Right forelimb (tissue), 1 donor: Measurements from ENCODE around the gene GABRB3.

Source experiments
- DNase-seq: peaks from one replicate; pipeline ENCODE4 v3.0.0-alpha.2; 2018

The GABRB3 gene

DNA sequence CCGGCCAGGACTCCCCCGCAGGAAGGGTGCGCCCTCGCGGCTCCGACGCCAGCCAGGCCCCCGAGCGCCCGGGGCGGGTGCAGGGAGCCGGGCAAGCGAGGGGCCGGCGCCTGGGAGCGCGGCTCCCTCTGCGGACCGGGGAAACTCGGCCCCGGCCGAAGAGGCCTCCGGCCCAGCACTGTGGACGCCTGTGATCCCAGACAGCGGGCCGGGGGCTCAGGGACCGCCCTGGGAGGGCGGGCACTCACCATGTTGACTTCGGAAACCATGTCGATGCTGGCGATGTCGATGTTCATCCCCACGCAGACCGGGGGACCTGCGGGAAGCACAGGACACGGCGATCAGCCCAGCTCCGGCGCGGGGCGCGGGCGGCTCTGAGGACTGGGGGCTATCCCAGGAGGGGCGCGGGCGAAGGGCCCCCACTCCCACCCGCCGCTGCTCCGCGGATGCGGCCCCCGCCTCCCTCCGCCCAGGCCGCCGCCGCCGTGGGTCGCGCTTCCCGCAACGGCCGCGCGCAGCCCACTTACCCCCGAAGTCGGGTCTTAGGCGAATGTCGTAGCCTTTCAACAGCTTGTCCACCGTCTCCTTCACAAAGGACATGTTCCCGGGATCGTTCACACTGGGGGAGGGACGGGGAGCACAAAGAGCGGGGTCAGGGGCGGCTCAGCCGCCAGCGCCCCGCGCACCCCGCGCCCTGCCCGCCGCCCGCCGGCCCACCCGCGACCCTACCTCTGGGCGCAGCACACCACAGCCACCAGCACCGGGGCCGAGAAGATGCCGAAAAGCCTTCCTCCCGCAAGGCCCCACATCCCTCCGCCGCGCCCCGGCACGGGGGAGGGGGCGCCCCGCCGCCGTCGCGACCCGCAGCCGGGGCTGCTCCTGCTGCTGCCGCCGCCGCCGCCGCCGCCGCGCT lies at the start of gene GABRB3:
GABRB3 (minus strand) TSS at position 913 of the 913 bp plus-strand sequence.
- no peak for DNase-seq

GRCh38 chr15:26807517-26808427 lies 34.9 kb upstream of the GABRB3 start:
- DNase-seq, result no peak

DNA sequence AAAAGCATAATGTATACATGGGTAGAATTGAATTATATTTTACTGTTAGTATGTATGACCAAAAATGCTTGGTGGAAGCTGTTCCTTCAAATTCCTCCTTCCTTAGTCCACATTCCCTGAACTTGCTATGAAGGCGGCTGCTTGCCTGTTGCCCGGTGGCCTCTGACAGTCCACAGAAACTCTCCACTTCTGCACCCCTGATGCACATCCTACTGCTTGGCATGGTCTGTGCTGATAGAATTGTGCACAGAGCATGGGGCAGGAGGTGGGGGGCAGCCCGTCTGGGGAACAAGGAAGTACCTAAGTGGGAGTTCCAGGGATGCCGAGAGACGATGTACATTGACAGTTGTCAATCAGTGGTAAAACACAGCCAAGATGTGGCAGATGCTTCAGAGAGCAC lies 33.7 kb upstream of the GABRB3 start:
- DNase-seq, result no peak

DNA sequence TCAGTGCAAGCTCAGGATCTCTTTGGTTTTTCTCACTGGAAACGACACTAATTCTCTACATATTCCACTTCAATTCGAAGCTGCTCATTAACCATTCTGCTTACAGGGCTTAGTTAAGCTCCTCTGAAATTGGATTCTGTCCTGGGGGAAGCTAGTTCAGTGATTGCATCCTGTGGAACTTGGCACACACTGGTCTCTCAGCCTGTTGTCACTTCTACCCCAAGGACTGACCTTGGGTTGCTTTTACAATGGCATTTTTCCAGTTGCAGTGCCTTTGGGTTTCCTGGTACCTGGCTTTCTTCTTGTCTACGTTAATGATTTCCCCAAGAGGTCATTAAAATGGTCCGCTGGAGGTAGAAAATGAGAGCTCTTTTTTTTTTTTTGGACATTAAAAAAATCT lies 33.3 kb upstream of the GABRB3 start:
- no peak for DNase-seq

- no peak for DNase-seq
Measured at GRCh38 chr15:26805470-26805869, 32.6 kb upstream of the GABRB3 start.

DNA sequence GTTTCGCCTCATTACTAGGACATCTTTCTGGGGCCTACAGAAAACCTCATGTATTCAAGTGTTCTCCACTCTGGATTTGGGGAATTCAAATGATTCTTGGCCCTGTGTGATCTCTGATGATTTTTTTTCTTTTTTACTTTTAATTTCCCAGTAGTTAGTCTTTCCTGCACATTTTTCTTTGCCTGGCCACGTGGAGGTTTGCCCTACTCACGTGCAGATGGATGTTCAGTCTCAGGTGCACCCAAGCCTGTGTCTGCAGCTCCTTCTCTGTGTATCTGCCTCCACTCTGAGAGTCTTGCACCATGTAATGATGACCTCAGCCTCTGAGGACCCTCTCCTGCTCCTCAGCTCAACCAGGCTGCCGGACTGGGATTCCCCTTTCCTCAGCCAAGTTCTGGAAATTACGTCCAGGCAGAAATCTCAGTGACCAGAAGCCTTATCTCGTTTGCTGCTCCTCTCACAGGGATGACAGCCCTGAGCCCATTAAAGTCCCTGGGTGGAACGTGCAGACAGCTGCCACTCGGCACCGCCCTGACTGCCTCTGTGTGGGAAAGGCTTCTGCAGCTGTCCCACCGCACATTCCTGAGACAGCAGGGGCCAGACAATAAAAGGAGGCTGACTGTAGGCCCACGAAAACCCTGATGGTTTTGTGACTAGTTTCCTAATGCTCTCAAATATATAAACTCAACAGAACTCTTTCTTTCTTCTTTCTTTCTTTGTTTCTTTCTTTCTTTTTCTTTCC lies 31.4 kb upstream of the GABRB3 start:
- no peak for DNase-seq

DNA sequence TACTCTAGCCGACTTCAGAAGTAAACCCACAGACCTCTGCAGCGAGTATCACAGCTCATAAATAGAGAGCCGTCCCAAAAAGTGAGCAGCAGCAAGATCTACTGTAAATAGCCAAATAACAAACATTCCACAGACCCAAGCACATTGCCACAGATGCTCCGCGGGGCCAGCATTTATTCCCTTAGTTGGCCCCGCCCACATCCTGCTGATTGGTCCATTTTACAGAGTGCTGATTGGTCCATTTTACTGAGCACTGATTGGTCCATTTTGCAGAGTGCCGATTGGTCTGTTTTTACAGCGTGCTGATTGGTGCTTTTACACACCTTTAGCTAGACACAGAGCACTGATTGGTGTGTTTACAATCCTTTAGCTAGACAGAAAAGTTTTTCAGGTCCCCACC lies 17.3 kb upstream of the GABRB3 start:
- DNase-seq, result no peak

GRCh38 chr15:26781816-26782215 lies 8.9 kb upstream of the GABRB3 start:
- no peak for DNase-seq

DNA sequence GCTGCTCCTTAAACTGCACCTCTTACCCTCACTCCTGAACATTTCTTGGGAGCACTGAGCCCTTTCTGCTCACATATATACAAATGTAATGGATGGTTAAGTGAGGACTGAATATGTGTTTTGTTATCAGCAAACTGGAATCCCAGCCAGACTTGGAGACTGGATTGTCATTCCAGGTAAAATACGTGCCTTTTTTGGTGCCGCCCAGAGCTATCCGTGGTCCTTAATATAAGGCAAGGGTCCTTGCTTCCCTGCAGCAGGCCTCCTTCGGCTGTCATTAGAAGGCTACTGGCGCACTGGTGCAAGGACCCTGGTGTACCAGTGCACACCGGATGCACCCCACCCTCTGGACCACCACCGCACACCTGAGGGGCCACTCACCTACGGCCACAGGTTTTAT lies 1.1 kb upstream of the GABRB3 start:
- DNase-seq, result no peak

- peak; percentile 58 for DNase-seq
Measured at GRCh38 chr15:26773067-26773877, 406 bp upstream of the GABRB3 start.

GRCh38 chr15:26771578-26772153 lies 1.2 kb downstream of the GABRB3 start:
- peak; percentile 84 for DNase-seq

DNA sequence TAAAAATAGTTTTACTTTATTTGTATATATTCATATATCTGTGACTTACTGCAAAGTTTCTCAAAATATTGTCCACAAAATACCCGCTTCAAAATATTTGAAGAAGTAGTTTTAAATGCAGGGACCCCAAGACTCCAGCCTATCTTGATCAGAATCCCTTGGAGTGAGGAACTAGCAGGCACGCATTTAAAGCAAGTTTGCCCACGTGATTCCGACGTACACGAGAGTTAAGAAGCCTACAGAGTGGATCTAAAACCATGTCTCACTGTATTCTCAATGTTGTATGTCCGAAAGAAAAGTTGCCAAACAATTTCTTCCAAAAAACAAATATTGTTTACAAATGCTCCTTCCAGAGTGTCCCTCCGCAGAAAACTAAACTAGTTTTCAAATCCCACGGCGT lies 1.7 kb downstream of the GABRB3 start:
- no peak for DNase-seq

DNA sequence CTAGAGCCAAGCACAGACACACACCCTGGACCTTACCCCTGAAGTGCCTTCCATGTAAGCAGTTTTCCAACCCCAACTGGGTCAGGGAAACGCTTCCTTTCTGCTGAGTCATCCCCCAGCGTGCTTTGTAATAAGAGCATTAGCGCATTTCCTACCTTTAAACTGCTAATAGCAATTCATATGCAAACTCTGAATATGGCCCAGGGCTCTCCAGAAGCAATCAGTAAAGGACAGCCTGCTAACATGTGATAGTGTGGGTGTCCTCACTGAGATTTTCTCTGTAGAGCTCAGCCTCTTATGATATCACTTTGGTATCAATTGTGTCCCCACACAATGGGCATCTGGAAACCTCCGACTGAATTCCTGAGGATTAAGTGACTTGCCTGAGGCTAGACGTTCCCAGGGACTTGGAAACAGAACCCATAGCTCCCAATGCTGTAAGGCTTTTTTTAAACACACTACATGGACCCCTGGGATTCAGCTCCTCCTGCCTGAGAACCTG lies 5.6 kb downstream of the GABRB3 start:
- no peak for DNase-seq

- DNase-seq, result no peak
Measured at GRCh38 chr15:26766262-26766661, 6.6 kb downstream of the GABRB3 start.

DNA sequence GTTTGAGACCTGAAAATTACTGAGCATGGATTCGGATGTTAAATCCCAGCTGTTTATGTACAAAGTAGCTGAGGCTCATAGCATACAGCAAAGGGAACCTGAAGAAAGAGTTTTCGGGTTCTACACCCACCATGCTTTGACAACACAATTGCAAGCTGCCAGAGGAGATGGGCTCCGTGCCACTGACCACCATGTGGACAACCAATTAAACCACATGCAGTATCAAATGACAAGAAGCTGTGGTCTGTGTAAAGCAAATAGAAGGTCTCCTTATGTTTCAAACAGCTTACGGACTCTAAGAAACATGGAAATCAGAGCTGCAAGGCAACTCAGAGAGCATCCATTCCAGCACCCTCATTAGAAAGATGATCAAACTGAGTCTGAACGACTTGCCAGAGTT lies 12.9 kb downstream of the GABRB3 start:
- DNase-seq, result no peak

DNA sequence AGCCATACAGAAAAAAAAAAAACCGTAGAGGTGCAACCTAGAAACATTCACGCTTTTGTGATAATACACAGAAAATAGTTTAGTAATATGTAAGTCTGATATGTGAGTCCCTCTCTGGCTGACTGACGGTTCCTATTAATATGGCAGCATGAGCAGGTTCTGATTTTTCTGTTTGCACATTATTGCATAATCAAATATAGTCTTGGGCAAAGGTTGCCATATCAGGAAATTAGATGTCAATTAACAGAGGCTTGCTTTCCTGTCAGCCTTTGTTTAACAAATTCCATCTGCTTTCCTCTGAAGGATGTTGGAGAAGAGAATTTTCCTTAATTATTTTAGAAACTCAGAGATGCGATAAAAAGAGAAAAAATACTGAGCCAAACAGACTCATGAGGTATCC lies 14.8 kb downstream of the GABRB3 start:
- DNase-seq, result no peak

DNA sequence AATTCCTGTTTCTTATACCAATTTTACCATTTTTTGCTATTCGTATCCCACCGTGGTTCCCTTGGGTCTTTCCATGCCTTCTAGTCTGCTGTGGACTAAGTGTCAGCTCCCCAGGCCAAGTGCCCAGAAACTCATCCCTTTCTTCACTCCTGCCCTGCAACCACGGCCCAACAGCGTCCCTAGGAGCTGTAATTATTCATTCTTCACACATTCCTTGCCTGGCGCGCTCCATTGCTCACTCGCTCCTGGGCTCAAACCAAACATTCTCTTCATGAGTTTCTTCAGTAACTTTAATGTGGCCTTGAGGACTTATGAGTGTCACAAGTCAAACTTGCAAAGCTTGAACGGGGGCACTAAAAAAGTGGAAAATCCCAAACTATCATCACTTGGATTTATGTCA lies 15.7 kb downstream of the GABRB3 start:
- no peak for DNase-seq

GRCh38 chr15:26744894-26745293 lies 28.0 kb downstream of the GABRB3 start:
- no peak for DNase-seq

DNA sequence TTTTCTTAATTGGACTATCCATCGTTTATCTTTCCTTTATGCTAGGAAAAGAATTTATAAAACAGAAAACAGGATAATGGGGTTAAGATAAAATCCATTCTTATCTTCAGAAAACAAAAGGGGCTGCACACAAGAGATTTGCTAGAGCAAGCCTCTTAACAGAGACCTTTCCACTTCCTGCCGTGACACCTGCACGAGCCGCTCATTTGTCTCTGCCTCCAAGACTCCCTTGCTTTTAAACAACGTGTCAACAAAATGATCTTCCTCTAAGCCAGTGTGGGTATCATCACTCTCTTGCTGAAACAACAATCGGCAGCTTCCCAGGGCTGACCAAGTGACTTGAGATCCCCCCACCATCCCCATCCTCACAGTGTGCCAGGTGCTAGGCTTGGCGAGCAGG lies 33.1 kb downstream of the GABRB3 start:
- no peak for DNase-seq

GRCh38 chr15:26738996-26739395 lies 33.9 kb downstream of the GABRB3 start:
- DNase-seq, result no peak

DNA sequence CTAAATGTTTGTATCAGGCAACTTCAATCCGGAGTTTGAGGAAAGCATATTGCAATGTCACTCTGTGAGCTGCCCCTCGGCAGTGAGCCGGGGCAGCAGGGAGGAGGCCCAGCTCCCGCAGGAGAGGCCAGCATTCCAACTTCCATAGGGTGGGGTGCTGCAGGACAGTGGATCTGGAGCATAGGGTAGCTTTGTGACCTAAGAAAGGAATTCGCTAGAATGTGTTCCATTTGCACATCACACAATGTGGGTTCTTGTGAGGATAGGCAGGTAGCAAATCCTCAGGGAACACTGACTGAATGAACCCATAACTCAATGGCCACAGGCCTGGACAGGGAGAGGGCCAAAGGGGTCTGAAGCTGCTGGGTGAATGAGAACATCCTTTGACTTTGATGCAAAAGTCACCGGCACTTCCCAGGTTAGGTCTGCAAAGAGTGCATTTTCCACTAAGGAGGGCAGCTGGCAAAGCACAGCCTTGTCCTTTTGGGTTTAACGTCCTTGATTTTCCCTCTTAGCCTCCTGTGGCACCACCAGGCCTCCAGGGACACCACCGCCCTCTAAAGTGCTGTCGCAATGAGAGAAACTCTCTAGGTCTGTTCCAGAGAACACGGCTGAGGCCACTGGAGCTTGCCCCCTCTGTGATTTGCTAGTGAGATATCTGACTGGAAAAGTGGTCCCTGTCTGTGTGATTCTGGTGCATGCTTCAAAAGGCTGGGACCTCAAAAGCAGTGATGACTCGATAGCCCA lies 36.2 kb downstream of the GABRB3 start:
- no peak for DNase-seq
